Naive thymus-derived CD8-positive, alpha-beta T cell (primary cell): ENCODE results near the gene NDC1. TPM values are rescaled to one million over a fixed set of nuclear protein-coding genes. Genes with fewer than 3 reads are reported as not detected.

Source experiments
- ATAC-seq, 2 donors: fragments of 150-1000 bp; cut with Tn5 transposase in 1 of 2; sonication (Bioruptor Pico), chemical (Tn5 transposase) in 1 of 2; 1 replicate in 1 of 2; 2 replicates in 1 of 2; pipeline ENCODE4 v1.10.0; 2021; ENCODE audit warnings: mild to moderate bottlenecking in 2 of 2, moderate library complexity in 2 of 2
- POLR2A ChIA-PET: fragments of 350-600 bp; sonication (Branson Sonifier 250); formaldehyde crosslinking; loops from one replicate; lab custom pipeline; 2021; ENCODE audit warnings: antibody characterized with exemption; lab: Charles Lee
- DNase-seq, 10 donors: peaks; one replicate each; pipeline versions ENCODE4 v3.0.0 to v3.0.0-alpha.2; 2020 to 2022
- H3K27ac Mint-ChIP-seq, 10 donors: one replicate each; pipeline ENCODE4 v1.8.0; 2020 to 2022; ENCODE audit warnings: mild to moderate bottlenecking in 10 of 10, mixed read lengths in 10 of 10, moderate library complexity in 4 of 10, inconsistent platforms in 1 of 10
- H3K27me3 Mint-ChIP-seq, 5 donors: one replicate each; pipeline ENCODE4 v1.8.0; 2021 to 2022; ENCODE audit warnings: mixed read lengths in 5 of 5
- H3K36me3 Mint-ChIP-seq, 3 donors: one replicate each; pipeline ENCODE4 v1.8.0; 2020 to 2022; ENCODE audit warnings: mixed read lengths in 3 of 3, mild to moderate bottlenecking in 2 of 3, inconsistent platforms in 1 of 3
- H3K4me1 Mint-ChIP-seq, 4 donors: one replicate each; pipeline ENCODE4 v1.8.0; 2021 to 2022; ENCODE audit warnings: mixed read lengths in 4 of 4
- H3K4me3 Mint-ChIP-seq, 10 donors: one replicate each; pipeline ENCODE4 v1.8.0; 2020 to 2022; ENCODE audit warnings: mild to moderate bottlenecking in 10 of 10, mixed read lengths in 10 of 10, moderate library complexity in 6 of 10, inconsistent platforms in 1 of 10
- H3K9me3 Mint-ChIP-seq, 9 donors: one replicate each; pipeline ENCODE4 v1.8.0; 2020 to 2022; ENCODE audit warnings: mixed read lengths in 9 of 9, mild to moderate bottlenecking in 3 of 9, inconsistent platforms in 1 of 9, moderate library complexity in 1 of 9
- polyA plus RNA-seq, 3 donors: library from polyadenylated mRNA; unstranded; fragments of 300-500 nt; fragmentation: Illumina TruSeq; gene quantifications; one replicate each; pipeline ENCODE4 v1.2.3, GENCODE V29; 2021
- total RNA-seq, 8 experiments: library from RNA in 2 of 8; stranded (reverse) in 2 of 8; gene quantifications; one replicate each; pipeline ENCODE4 v1.2.3 and lab custom pipeline; 2021 to 2026

The NDC1 gene
- total and polyA plus RNA-seq, 5 experiments from 2014 or later: 5.8 to 15.0 (median 6.4) TPM

DNA sequence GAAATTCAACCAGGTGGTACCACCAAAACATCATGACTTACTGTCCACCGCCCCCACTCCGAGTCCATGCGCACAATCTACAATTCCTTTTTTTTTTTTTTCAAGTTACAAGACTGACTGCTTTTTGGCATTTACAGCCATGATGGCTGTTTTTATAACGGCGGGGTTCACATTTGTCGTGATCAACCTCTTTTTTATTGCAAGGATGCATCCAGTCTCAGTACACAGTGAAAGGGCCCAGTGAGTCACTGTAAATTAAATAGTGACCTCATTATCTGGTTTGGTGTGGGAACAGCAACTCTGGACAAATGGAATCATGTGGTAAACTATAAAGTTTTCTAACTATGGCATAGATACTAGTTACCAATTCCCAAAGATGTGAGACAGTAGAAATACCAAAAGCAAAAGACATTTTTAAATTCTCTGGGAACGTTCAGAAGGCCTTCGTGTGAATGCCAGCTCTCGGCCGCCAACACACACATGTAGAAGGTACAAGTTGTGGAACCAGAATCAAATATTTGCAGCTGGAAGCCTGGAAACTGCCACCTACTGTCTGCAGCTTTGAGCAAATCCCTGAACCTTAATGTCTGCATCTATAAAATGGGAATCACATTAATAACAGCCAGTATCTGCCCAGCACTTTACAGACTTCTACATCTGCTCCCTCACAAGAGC, 104.0 kb downstream of the NDC1 start:
- Mint-ChIP-seq H3K27me3 (peaks cover 19 to 56% (median 32%) of the 10 kb centered on the region in 5 donors), H3K27ac (no peak overlapping the region), H3K4me1 (peaks cover 0 to 8% (median 2%) of the 10 kb centered on the region in 4 donors), H3K9me3 (no peaks in the 10 kb centered on the region), H3K36me3 (no peaks in the 10 kb centered on the region), H3K4me3 (no peak overlapping the region)
- ATAC-seq: no peak
- DNase-seq: no peak
- POLR2A ChIA-PET: interaction anchor here (0.7 kb wide), 1 partner anchor 671 kb away, joined by 4 read pairs; no protein-coding TSS in a partner anchor

DNA sequence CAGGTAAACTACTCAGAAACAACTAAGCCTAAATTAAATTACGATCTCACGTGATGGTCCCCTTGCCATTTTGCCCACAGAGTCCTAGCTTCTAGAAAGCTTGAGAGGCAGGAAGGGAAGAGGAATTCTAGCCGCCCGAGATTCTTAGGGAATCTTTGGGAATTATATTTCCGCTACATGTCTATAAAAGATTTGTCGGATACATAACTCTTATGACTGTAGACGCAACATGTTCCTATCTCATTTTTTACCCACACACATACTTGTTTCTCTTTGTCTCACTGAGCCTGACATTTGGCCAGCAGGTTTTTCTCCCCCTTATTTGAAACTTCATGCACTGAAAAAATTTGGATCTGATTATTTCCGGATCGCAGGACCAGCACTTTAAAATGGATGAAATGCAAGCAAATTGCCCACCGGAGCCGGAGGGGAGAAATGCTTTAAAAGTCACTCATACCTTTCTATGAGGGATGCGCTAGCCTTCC, 104.6 kb downstream of the NDC1 start:
- no peak for ATAC-seq

DNA sequence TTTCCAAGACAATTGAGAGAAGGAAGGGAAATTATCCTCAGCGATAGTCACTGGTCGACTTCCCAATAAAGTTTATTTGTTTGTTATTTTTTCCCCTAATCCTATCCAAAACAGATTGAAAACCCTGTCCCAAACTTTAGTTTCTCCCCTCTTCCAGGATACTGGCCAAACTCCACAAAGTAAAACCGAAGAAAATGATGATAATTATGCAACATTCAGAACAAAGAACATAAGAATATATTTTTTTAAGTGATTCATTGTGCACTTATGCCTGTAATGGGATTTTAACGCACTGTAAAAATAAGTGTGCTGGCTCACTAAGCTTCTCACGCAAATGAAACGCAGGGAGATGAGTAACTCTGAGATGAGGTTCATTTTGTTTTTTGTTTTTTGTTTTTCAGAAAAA, 105.2 kb downstream of the NDC1 start:
- POLR2A ChIA-PET: no interaction called here
- no peak overlapping the region for H3K4me3 Mint-ChIP-seq
- ATAC-seq (no peak), DNase-seq (no peak)
- H3K4me1 Mint-ChIP-seq: peaks cover 0 to 4% (median 1%) of the 10 kb centered on the region in 4 donors
- no peaks in the 10 kb centered on the region for H3K9me3 Mint-ChIP-seq
- H3K27me3 Mint-ChIP-seq: peaks cover 22 to 56% (median 32%) of the 10 kb centered on the region in 5 donors
- no peak overlapping the region for H3K27ac Mint-ChIP-seq
- H3K36me3 Mint-ChIP-seq: no peaks in the 10 kb centered on the region

More for the DNA sequence above, 104.6 kb downstream of the NDC1 start:
- peaks cover 0 to 4% (median 2%) of the 10 kb centered on the region in 4 donors for H3K4me1 Mint-ChIP-seq
- H3K9me3 Mint-ChIP-seq: no peaks in the 10 kb centered on the region
- POLR2A ChIA-PET: interaction anchor here (0.7 kb wide), 1 partner anchor 672 kb away, joined by 4 read pairs; no protein-coding TSS in a partner anchor
- H3K36me3 Mint-ChIP-seq: no peaks in the 10 kb centered on the region
- DNase-seq: no peak
- H3K27me3 Mint-ChIP-seq: peaks cover 22 to 56% (median 32%) of the 10 kb centered on the region in 5 donors
- H3K27ac Mint-ChIP-seq: no peak overlapping the region
- H3K4me3 Mint-ChIP-seq: no peak overlapping the region

DNA sequence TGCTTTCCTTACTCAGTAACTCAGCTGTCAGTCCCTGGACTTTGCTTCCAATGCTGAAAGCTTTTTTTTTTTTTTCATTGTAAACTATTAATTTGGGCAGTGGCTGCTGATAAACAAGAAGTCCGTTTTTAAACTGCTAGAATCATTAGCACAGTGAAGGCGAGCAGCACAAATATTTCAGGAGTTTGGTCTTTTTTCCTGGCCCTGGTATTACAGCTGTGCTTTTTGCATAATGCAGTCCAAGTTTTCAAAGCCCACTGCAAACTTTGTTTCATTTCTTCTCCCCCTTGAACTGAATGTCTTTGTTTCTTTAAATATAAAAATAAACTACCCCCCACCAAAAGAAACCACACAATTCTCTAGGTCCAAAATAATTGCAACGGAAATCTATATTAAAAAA, 105.7 kb downstream of the NDC1 start:
- H3K9me3 Mint-ChIP-seq: no peaks in the 10 kb centered on the region
- H3K4me3 Mint-ChIP-seq: no peak overlapping the region
- ATAC-seq (no peak), DNase-seq (no peak)
- POLR2A ChIA-PET: interaction anchor here (0.6 kb wide), 1 partner anchor 14 kb away, joined by 3 read pairs; no protein-coding TSS in a partner anchor
- no peaks in the 10 kb centered on the region for H3K36me3 Mint-ChIP-seq
- H3K27me3 Mint-ChIP-seq: peaks cover 22 to 56% (median 32%) of the 10 kb centered on the region in 5 donors
- H3K27ac Mint-ChIP-seq: no peak overlapping the region
- peaks cover 0 to 3% (median under 1%) of the 10 kb centered on the region in 4 donors for H3K4me1 Mint-ChIP-seq

DNA sequence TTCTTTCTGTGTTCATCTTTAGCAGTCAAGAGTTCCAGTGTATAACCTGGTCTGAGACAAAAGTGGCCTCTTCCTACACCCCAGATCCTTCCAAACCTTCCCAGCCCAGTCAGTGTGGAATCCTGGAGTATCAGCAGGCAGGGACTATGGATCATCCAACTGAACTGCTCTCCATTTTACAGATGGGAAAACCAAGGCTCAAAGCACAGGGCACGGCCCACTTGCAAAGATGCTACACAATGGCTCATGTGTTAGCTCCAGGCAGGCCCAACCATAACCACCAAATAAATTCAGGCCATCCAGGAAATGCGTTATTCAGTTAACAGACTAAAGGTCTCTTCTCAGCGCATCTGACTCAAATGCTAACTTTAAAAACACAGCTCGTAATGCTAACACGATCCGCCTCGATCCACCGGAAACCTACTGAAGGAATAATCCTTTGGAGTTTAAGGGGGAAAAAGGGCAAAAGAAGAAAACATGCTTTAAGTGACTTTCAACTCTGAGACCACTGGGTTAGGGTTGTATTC, 106.3 kb downstream of the NDC1 start:
- H3K27me3 Mint-ChIP-seq: peaks cover 22 to 50% (median 26%) of the 10 kb centered on the region in 5 donors
- ATAC-seq (no peak), DNase-seq (no peak)
- POLR2A ChIA-PET: interaction anchor here (0.6 kb wide), 1 partner anchor 14 kb away, joined by 3 read pairs; no protein-coding TSS in a partner anchor
- H3K9me3 Mint-ChIP-seq: no peaks in the 10 kb centered on the region
- no peak overlapping the region for H3K4me3 Mint-ChIP-seq
- H3K4me1 Mint-ChIP-seq: no peaks in the 10 kb centered on the region
- H3K36me3 Mint-ChIP-seq: no peaks in the 10 kb centered on the region
- H3K27ac Mint-ChIP-seq: no peak overlapping the region

DNA sequence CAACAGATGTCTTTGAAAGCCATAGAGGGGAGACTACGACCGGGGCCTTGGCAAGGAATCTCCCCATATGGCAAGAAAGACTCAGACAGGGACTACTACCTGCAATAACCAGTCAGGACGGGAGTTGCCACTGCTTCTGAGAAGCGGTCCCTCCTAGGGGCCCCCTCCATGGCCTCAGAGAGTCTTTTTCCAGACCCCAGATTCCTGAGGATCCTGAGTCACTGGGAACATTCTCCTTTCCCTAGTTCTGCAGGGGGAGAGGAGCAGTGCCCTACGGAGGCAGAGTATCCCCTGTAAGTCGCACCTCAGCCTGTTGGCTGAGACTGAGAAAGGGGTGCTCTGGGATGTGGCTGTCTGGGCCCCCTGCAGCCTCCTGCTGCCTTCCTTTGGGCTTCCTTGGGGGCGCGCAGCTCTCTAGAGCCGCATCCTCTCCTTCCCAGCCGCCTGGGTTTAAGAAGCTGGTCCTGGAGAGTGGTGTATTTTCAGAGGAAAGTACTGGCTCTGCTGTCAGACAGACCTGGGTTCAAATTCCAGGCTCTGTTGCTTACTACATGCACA, 107.0 kb downstream of the NDC1 start:
- H3K27ac Mint-ChIP-seq: no peak overlapping the region
- no peaks in the 10 kb centered on the region for H3K36me3 Mint-ChIP-seq
- peaks cover 16 to 43% (median 20%) of the 10 kb centered on the region in 5 donors for H3K27me3 Mint-ChIP-seq
- no peaks in the 10 kb centered on the region for H3K9me3 Mint-ChIP-seq
- H3K4me3 Mint-ChIP-seq: no peak overlapping the region
- ATAC-seq (no peak), DNase-seq (no peak)
- no peaks in the 10 kb centered on the region for H3K4me1 Mint-ChIP-seq
- POLR2A ChIA-PET: no interaction called here

DNA sequence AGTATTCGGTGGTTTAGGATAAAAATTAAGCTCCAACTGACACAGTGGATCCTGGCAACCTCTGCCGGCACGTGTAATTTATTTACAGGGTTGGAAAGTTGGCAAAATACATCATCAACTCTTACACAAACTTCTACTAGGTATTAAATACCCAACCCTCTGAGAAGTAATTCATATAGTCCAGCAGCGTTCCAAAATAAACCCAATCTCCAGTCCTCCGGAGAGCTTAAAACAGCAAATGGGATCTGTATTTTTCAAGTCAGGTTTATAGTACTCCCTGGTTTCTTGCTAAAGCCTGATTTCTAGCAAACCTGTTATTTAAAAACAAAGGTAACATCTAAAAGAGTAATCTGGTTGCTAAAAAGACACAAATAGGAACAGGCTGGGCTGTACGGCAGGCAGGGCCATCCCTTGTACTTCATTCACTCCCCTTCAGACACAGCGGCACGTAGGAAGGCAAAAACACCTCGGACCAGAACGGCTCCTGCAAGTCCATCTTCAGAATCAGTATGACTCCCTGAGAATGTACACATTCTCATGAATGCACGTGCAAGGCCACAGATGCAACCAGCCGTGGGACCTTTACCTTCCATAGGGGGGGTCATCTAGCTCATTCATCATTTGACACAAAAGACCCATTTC, 107.8 kb downstream of the NDC1 start:
- ATAC-seq (no peak), DNase-seq (no peak)
- Mint-ChIP-seq H3K4me3 (no peak overlapping the region), H3K27me3 (peaks cover 9 to 35% (median 16%) of the 10 kb centered on the region in 5 donors), H3K36me3 (no peaks in the 10 kb centered on the region), H3K9me3 (no peaks in the 10 kb centered on the region), H3K27ac (no peak overlapping the region), H3K4me1 (no peaks in the 10 kb centered on the region)
- POLR2A ChIA-PET: no interaction called here

DNA sequence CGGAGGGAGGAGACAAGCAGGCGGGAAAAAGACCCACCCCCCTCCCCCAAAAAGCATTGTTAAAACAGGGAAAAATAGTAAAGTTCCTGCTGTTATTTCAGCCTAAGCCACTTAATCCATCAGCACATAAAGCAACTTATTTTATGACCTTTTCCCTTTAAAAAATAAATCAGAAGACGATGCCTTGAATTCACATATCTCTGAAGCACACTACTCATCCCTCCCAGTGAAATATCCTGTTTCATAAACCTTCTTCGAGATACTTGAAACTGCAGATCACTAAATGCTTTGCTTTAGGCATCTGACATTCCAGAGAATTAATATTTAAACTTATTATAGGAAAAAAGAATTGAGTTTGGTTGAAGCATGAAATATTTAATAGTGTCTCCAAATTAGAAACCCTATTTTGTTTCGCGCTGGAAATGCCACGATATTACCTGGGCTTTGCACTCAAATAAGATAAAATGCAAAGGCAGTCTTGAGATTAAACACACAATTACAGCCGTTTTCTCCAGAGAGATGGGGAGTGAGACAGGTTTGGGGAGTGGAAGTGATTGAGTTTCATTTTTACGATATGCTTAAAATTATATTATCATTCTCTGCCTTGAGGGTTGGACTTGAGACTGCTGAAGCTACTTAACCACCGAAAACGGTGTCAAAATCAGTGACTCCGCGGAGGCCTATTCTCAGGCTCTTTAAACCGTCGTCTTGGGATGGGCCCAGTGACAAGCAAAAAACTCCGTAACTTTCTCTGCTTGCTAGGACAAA, 108.5 kb downstream of the NDC1 start:
- Mint-ChIP-seq H3K4me3 (no peak overlapping the region), H3K36me3 (no peaks in the 10 kb centered on the region), H3K27me3 (peaks cover 6 to 28% (median 10%) of the 10 kb centered on the region in 5 donors), H3K9me3 (no peaks in the 10 kb centered on the region), H3K27ac (no peak overlapping the region), H3K4me1 (no peaks in the 10 kb centered on the region)
- POLR2A ChIA-PET: no interaction called here
- no peak for DNase-seq
- no peak for ATAC-seq

DNA sequence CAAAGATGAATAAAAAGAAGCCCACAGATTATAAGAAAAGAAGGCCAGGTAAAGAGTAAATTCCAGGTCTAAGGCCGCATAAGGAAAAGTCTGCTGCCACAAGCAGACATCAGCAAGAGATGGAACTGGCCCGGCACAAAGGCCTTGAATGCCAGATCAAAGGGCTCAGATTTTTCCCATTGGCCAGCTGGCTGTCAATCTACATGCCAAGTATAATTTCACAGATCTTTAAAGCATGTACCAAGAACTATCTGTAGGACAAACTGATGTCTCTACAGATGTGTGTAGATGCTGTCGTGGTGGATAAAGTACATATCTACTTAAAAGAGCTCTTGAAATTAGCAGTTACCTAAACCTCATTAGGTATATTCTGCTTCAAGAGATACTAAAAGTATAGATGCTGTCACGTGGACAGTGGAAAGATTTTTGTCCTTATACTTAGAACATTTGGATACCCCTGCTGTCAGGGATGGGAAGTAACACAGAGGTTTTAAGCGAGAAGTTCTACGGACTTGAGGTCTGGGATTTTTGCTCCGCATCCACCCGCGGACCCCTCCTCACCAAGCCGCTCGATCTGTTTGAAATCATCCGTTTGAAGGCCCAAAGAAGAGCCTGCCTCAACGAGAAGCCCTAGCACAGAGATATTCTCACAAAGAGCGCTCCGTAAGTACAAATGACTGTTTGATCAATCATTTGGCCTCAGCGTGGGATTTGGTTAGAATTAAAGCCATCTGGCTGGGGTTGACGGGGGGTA, 109.2 kb downstream of the NDC1 start:
- no peaks in the 10 kb centered on the region for H3K9me3 Mint-ChIP-seq
- H3K4me1 Mint-ChIP-seq: no peaks in the 10 kb centered on the region
- POLR2A ChIA-PET: no interaction called here
- ATAC-seq (no peak), DNase-seq (no peak)
- H3K27me3 Mint-ChIP-seq: peaks cover 2 to 20% (median 9%) of the 10 kb centered on the region in 5 donors
- no peak overlapping the region for H3K4me3 Mint-ChIP-seq
- H3K36me3 Mint-ChIP-seq: no peaks in the 10 kb centered on the region
- H3K27ac Mint-ChIP-seq: no peak overlapping the region

DNA sequence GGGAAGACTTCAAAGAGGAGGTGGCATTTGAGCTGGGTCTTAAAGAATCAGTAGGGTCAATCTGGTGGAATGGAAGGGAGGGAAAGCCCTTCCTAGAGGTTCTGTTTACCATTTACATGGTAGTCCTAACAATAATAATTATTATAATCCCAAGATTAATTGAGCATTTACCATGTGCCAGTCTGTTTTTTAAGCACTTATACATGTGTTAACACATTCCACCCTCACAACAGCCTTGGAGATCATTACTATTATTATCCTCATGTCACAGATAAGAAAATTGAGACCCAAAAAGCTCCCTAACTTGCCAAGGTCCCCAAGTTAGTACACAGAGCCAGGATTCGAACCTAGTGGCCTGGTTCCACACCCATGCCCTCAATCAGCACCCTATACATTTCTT, 109.9 kb downstream of the NDC1 start:
- no peaks in the 10 kb centered on the region for H3K36me3 Mint-ChIP-seq
- H3K27me3 Mint-ChIP-seq: peaks cover 2 to 14% (median 5%) of the 10 kb centered on the region in 5 donors
- no peak overlapping the region for H3K4me3 Mint-ChIP-seq
- H3K9me3 Mint-ChIP-seq: no peaks in the 10 kb centered on the region
- no peaks in the 10 kb centered on the region for H3K4me1 Mint-ChIP-seq
- POLR2A ChIA-PET: no interaction called here
- ATAC-seq (no peak), DNase-seq (no peak)
- no peak overlapping the region for H3K27ac Mint-ChIP-seq

DNA sequence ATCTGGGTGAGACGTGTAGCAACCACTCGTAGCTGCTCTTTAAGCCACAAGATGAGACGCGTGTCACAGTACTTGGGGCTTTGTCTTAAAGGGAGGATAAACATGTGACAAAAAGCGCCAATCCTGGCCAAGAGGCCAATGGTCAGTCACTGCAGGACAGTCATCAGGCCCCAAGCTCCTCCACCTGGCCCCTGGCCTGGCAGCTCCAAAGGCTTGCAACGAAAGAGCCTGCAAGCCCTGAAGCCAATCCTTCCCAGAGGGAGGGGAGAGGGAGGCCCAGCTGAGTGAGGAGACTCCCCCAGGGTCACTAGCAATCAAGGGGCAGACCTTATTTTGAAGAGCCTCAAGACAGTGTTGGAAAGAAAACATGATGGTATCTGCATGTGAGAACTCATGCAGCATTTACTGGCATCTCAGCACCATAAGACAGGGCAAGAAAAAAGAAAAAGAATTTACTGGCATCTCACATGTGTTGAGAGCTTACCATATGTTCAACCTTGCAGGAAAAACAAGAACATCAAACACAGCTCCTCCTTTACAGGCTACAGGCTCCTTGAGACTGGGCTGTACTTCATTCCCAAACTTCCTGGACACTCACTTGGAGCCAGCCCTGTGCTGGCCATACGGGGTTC, 110.5 kb downstream of the NDC1 start:
- Mint-ChIP-seq H3K4me1 (no peaks in the 10 kb centered on the region), H3K4me3 (no peak overlapping the region), H3K27ac (no peak overlapping the region), H3K27me3 (peaks cover 0 to 10% (median 5%) of the 10 kb centered on the region in 5 donors), H3K9me3 (no peaks in the 10 kb centered on the region), H3K36me3 (no peaks in the 10 kb centered on the region)
- no peak for DNase-seq
- ATAC-seq: no peak
- POLR2A ChIA-PET: no interaction called here
